ENCODE results near the gene TNFSF10. TPM values are rescaled to one million over a fixed set of nuclear protein-coding genes. Genes with fewer than 3 reads are reported as not detected.

Gene TNFSF10
- total and polyA plus RNA-seq, 2 of the 4 experiments (the other 2 are of a cell fraction): 0.63 to 1.3 TPM

DNA sequence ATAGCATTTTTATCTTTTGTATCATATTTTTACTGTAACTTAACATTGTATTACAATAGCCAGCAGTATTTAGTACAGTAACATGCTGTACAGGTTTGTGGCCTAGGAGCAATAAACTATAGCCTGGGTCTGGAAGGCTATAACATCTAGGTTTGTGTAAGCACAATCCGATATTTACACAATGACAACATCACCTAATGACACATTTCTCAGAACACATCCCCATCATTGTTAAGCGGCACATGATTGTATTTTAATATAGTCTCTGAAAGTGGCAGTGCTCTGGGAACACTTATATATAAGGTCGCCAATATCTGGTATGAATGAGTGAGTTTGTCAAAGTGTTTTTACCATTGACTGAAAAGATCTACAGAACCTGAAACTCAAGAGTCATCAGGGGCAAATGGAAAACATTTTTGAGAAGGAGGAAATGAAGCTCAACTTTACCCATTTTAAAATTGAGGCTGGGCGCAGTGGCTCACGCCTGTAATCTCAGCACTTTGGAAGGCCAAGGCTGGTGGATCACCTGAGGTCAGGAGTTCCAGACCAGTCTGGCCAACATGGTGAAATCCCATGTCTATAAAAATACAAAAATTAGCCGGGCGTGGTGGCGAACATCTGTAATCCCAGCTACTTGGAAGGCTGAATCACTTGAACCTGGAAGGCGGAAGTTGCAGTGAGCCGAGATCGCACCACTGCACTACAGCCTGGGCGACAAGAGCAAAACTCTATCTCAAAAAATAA is 38.8 kb upstream of the TNFSF10 start:
- Histone ChIP-seq H2AK9ac (replicated peaks; ENCODE audit: low read depth, low read length, poor library complexity) (no peak overlapping the region), H4K8ac (ENCODE audit: low read depth in 2 of 2, low read length in 2 of 2) (no peak overlapping the region), H4K5ac (ENCODE audit: low read depth, low read length) (no peak overlapping the region; the same call in 1 of the 2 replicates), H3K4me2 (ENCODE audit: low read depth, low read length) (no peak overlapping the region), H2AK5ac (ENCODE audit: low read depth, low read length) (no peak overlapping the region), H2AFZ (replicated peaks; ENCODE audit: low read length, poor library complexity) (no peak overlapping the region), H2BK120ac (ENCODE audit: low read depth, low read length) (no peak overlapping the region), H3K18ac (ENCODE audit: low read depth, low read length) (peak overlapping the region; percentile 39), H3K4me1 (ENCODE audit: control insufficient read depth, insufficient read depth, low read length) (peaks cover 14% of the 10 kb centered on the region), H2BK5ac (ENCODE audit: low read depth, low read length, poor library complexity, severe bottlenecking) (no peak overlapping the region), H3K4ac (ENCODE audit: low read depth, low read length) (no peak overlapping the region), H3K56ac (ENCODE audit: extremely low read depth, insufficient read depth, low read length) (no peak overlapping the region), H3K4me3 (ENCODE audit: insufficient read depth, low read depth, low read length) (no peak overlapping the region), H3K14ac (replicated peaks; ENCODE audit: low read depth, low read length) (no peak overlapping the region), H3K9me3 (ENCODE audit: control insufficient read depth, insufficient read depth, low read length) (no peaks in the 10 kb centered on the region), H3K36me3 (ENCODE audit: control insufficient read depth, insufficient read depth, low read length) (no peaks in the 10 kb centered on the region), H3K79me1 (ENCODE audit: low read depth in 1 of 2, low read length in 2 of 2) (no peaks in the 10 kb centered on the region), H3K27ac (ENCODE audit: insufficient read depth, low read length) (peak overlapping the region; percentile 32; the same call in 1 of the 2 replicates), H3K9ac (ENCODE audit: low read depth, low read length) (0 out of 2 replicates have a peak overlapping the region, but pooled peaks have one; percentile 21), H4K91ac (ENCODE audit: insufficient read depth, low read depth, low read length) (no peak overlapping the region; the same call in 1 of the 2 replicates), H3K27me3 (ENCODE audit: control insufficient read depth, insufficient read depth, low read length) (no peaks in the 10 kb centered on the region), H2BK20ac (ENCODE audit: low read depth, low read length) (no peak overlapping the region), H3K23ac (ENCODE audit: low read depth, low read length) (no peak overlapping the region), H4K20me1 (ENCODE audit: insufficient read depth, low read length) (no peaks in the 10 kb centered on the region), H2BK15ac (ENCODE audit: low read depth, low read length) (no peak overlapping the region; the same call in 2 of the 3 replicates), H3K9me1 (ENCODE audit: insufficient read depth, low read length) (peaks cover 3% of the 10 kb centered on the region; the same call in 1 of the 2 replicates)
- intact Hi-C loops (cut with micrococcal nuclease) (no loop called here), dilution Hi-C loops (cut with HindIII; ENCODE audit: low sequenced_read_pairs, unreplicated experiment) (no loop called here), in situ Hi-C loops (cut with MboI; ENCODE audit: low sequenced_read_pairs) (no loop called here)
- no TSS peak for BruUV-seq (replicated peaks)
- ChIA-PET POLR2A (ENCODE audit: unreplicated experiment) (interaction anchor here (0.6 kb wide), 1 partner anchor 158 kb away, joined by 3 read pairs; no protein-coding TSS in a partner anchor), CTCF (interaction anchor here (0.6 to 1.1 kb wide), 2 partner anchors 11 to 61 kb away, joined by 3 to 4 read pairs; no protein-coding TSS in a partner anchor)
- no peak for DNase-seq
- no CpG with 5 or more reads among the region's 12 CpGs for WGBS, 2 experiments (ENCODE audit: extremely low coverage in 2 of 2, insufficient read length in 1 of 2)
- no peak for TF ChIP-seq FOS (IDR thresholded peaks at IDR 0.05; ENCODE audit: low read depth, low read length)
- TF ChIP-seq, protein P1, sequence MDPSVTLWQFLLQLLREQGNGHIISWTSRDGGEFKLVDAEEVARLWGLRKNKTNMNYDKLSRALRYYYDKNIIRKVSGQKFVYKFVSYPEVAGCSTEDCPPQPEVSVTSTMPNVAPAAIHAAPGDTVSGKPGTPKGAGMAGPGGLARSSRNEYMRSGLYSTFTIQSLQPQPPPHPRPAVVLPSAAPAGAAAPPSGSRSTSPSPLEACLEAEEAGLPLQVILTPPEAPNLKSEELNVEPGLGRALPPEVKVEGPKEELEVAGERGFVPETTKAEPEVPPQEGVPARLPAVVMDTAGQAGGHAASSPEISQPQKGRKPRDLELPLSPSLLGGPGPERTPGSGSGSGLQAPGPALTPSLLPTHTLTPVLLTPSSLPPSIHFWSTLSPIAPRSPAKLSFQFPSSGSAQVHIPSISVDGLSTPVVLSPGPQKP (IDR thresholded peaks at IDR 0.05; ENCODE audit: borderline replicate concordance, low read depth, low read length): no peak
- TF ChIP-seq MXI1 (IDR thresholded peaks at IDR 0.05; ENCODE audit: borderline replicate concordance, low read depth, low read length): no peak
- TF ChIP-seq POLR2A (IDR thresholded peaks at IDR 0.05; ENCODE audit: low read depth, low read length): no peak
- TF ChIP-seq RFX5 (IDR thresholded peaks at IDR 0.05; ENCODE audit: low read depth, low read length): no peak
- no peak for TF ChIP-seq NFE2L2 (IDR thresholded peaks at IDR 0.05; ENCODE audit: low read depth, low read length)
- no peak for TF ChIP-seq BHLHE40 (IDR thresholded peaks at IDR 0.05; ENCODE audit: low read depth, low read length)
- TF ChIP-seq RAD21 (IDR thresholded peaks at IDR 0.05; ENCODE audit: low read length): no peak
- TF ChIP-seq CEBPB (IDR thresholded peaks at IDR 0.05; ENCODE audit: low read depth, low read length): no peak
- TF ChIP-seq CTCF (conservative IDR thresholded peaks at IDR 0.05; ENCODE audit: low read depth, low read length): no peak
- no peak for ATAC-seq (ENCODE audit: low read depth)
